HCT116 (cell line): ENCODE results near the gene FAM53B. TPM values are rescaled to one million over a fixed set of nuclear protein-coding genes. Genes with fewer than 3 reads are reported as not detected.

Source experiments
- CTCF ChIP-seq, 3 experiments: fragments of 200-600 bp in 1 of 3; sonication (generic) in 1 of 3; IDR thresholded peaks in 2 of 3; conservative IDR thresholded peaks in 1 of 3; 2 replicates each; pipeline ENCODE4 v1.5.1; 2012 to 2017; ENCODE audit warnings: low read depth in 2 of 3, low read length in 2 of 3, antibody characterized with exemption in 1 of 3, borderline replicate concordance in 1 of 3, control low read depth in 1 of 3, mild to moderate bottlenecking in 1 of 3, mixed read lengths in 1 of 3, mixed run types in 1 of 3, moderate library complexity in 1 of 3; ENCODE audit not compliant: insufficient read depth in 1 of 3
- EGR1 ChIP-seq: IDR thresholded peaks from 2 replicates; pipeline ENCODE4 v1.6.1; 2012; ENCODE audit warnings: low read depth
- ELF1 ChIP-seq: IDR thresholded peaks from 2 replicates; pipeline ENCODE4 v1.6.1; 2012; ENCODE audit warnings: low read depth, borderline replicate concordance
- EZH2 ChIP-seq: fragments of 200-600 bp; sonication (generic); IDR thresholded peaks from 2 replicates; pipeline ENCODE4 v1.6.1; 2017; ENCODE audit warnings: antibody characterized with exemption, mixed run types
- EZH2phosphoT487 ChIP-seq: fragments of 200-600 bp; IDR thresholded peaks from 2 replicates; pipeline ENCODE4 v1.6.1; 2018; ENCODE audit warnings: antibody characterized with exemption, borderline replicate concordance
- JUND ChIP-seq: IDR thresholded peaks from 2 replicates; pipeline ENCODE4 v1.6.1; 2012
- POLR2A ChIP-seq: IDR thresholded peaks from 2 replicates; pipeline ENCODE4 v1.7.0; 2011; ENCODE audit warnings: borderline replicate concordance; ENCODE audit not compliant: insufficient read depth, insufficient read length; ENCODE audit errors: extremely low read depth
- REST ChIP-seq: IDR thresholded peaks from 2 replicates; pipeline ENCODE4 v1.6.1; 2012; ENCODE audit warnings: low read depth
- SP1 ChIP-seq: IDR thresholded peaks from 2 replicates; pipeline ENCODE4 v1.6.1; 2012; ENCODE audit warnings: low read depth
- TCF7L2 ChIP-seq: IDR thresholded peaks from 2 replicates; pipeline ENCODE4 v1.7.0; 2011; ENCODE audit warnings: borderline replicate concordance, inconsistent platforms; ENCODE audit not compliant: insufficient read depth, insufficient read length; ENCODE audit errors: extremely low read depth
- total RNA-seq: library from RNA; stranded (reverse); gene quantifications from one replicate; pipeline ENCODE4 v1.2.1, GENCODE V29; 2021; ENCODE audit not compliant: unreplicated experiment
- TF ChIP-seq, protein P1 (sequence below): IDR thresholded peaks from 2 replicates; pipeline ENCODE4 v1.6.1; 2012

The FAM53B gene
- total RNA-seq, 1 experiment from 2014 or later = 19.6 TPM

- no peak for TF ChIP-seq REST
- no peak for TF ChIP-seq SP1
- TF ChIP-seq EZH2phosphoT487 = no peak
- no peak for TF ChIP-seq JUND
- TF ChIP-seq ELF1 = no peak
- no peak for TF ChIP-seq EZH2
- TF ChIP-seq CTCF (IDR thresholded peaks at IDR 0.05 in 2 of 3, conservative IDR thresholded peaks at IDR 0.05 in 1 of 3; ENCODE audit: borderline replicate concordance in 1 of 3, insufficient read depth in 1 of 3, low read depth in 2 of 3, low read length in 2 of 3) = no peak
- TF ChIP-seq POLR2A = no peak
- no peak for TF ChIP-seq TCF7L2
- TF ChIP-seq, protein P1, sequence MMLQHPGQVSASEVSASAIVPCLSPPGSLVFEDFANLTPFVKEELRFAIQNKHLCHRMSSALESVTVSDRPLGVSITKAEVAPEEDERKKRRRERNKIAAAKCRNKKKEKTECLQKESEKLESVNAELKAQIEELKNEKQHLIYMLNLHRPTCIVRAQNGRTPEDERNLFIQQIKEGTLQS = no peak
- TF ChIP-seq EGR1 = no peak
- TF ChIP-seq, all 23 proteins: peak for 0
Measured at GRCh38 chr10:124723826-124724225, 20.4 kb downstream of the FAM53B start (continued).
